Right renal pelvis (tissue), 4 donors: ENCODE results near the gene OGT. TPM values are rescaled to one million over a fixed set of nuclear protein-coding genes. Genes with fewer than 3 reads are reported as not detected.
"Not testable (repeated sequence)": the region's sequence is repeated elsewhere in the genome, so short reads cannot be mapped to it uniquely, and the experiment has no call there.

Source experiments
- DNase-seq, 4 donors: peaks; one replicate each; pipeline ENCODE4 v3.0.0-alpha.2; 2013; ENCODE audit warnings: low read depth in 4 of 4, low spot score in 3 of 4, missing footprints in 1 of 4
- polyA plus RNA-seq, 4 donors: library from polyadenylated mRNA; unstranded; fragments of 120-200 nt; gene quantifications; one replicate each; pipeline ENCODE4 v1.2.1, GENCODE V29; 2013; ENCODE audit not compliant: insufficient read length in 4 of 4

OGT gene
- polyA plus RNA-seq = 100 to 1,000 TPM; 163 to 223 (median 194) TPM

- peak; percentile 76 to 89 (median 87) for DNase-seq
Observed at GRCh38 chrX:71532753-71533425, at the start of gene OGT. TSS of gene OGT (plus strand) at chrX:71533104. CDS start at chrX:71533300, 196 bp downstream.

GRCh38 chrX:71487814-71488213 is 45.1 kb upstream of the OGT start:
- DNase-seq = no peak

- DNase-seq = no peak
Observed at GRCh38 chrX:71489540-71489939, 43.4 kb upstream of the OGT start.

GRCh38 chrX:71492231-71493065 is 40.5 kb upstream of the OGT start:
- peak in 1 of 4 donors; percentile 10 for DNase-seq

GRCh38 chrX:71493111-71493613 is 39.7 kb upstream of the OGT start:
- DNase-seq = no peak

- DNase-seq = not testable (repeated sequence)
Observed at GRCh38 chrX:71495979-71496378, 36.9 kb upstream of the OGT start.

- DNase-seq = no peak
Observed at GRCh38 chrX:71496476-71496875, 36.4 kb upstream of the OGT start.

- not testable (repeated sequence) for DNase-seq
Observed at GRCh38 chrX:71502080-71502479, 30.8 kb upstream of the OGT start.

GRCh38 chrX:71504346-71504745 is 28.6 kb upstream of the OGT start:
- no peak for DNase-seq

- DNase-seq = no peak
Observed at GRCh38 chrX:71509289-71509688, 23.6 kb upstream of the OGT start.

- no peak for DNase-seq
Observed at GRCh38 chrX:71510161-71510560, 22.7 kb upstream of the OGT start.

- not testable (repeated sequence) for DNase-seq
Observed at GRCh38 chrX:71513731-71514130, 19.2 kb upstream of the OGT start.

GRCh38 chrX:71514367-71515037 is 18.4 kb upstream of the OGT start:
- DNase-seq = no peak

- DNase-seq = no peak
Observed at GRCh38 chrX:71515038-71515396, 17.9 kb upstream of the OGT start.

GRCh38 chrX:71525316-71525715 is 7.6 kb upstream of the OGT start:
- DNase-seq = no peak

- no peak for DNase-seq
Observed at GRCh38 chrX:71532078-71532752, 689 bp upstream of the OGT start.

GRCh38 chrX:71533516-71533850 is 579 bp downstream of the OGT start:
- no peak for DNase-seq

GRCh38 chrX:71533851-71534561 is 1.1 kb downstream of the OGT start:
- no peak for DNase-seq

- DNase-seq = no peak
Observed at GRCh38 chrX:71534773-71535544, 2.1 kb downstream of the OGT start.
